Esophagus squamous epithelium (tissue), 5 donors: ENCODE data around the gene SMCO3. TPM values are rescaled to one million over a fixed set of nuclear protein-coding genes. Genes with fewer than 3 reads are reported as not detected.

Experiments used
- DNase-seq: peaks from one replicate; lab custom pipeline; 2025; lab: John Stamatoyannopoulos, UW
- H3K27ac ChIP-seq, 4 donors: fragments of 200-600 bp; sonication (generic); one replicate each; pipeline ENCODE4 v1.5.1; 2016 to 2019; ENCODE audit warnings: mild to moderate bottlenecking in 1 of 4
- H3K27me3 ChIP-seq, 4 donors: fragments of 200-600 bp; sonication (generic); 1 replicate in 3 of 4; 2 replicates in 1 of 4; pipeline versions ENCODE4 v1.5.1 to v1.6.0; 2017 to 2021; ENCODE audit warnings: antibody characterized with exemption in 1 of 4
- H3K36me3 ChIP-seq, 3 donors: fragments of 200-600 bp; sonication (generic); one replicate each; pipeline ENCODE4 v1.5.1; 2016 to 2019
- H3K4me1 ChIP-seq, 3 donors: fragments of 200-600 bp; sonication (generic); one replicate each; pipeline ENCODE4 v1.5.1; 2017 to 2019
- H3K4me3 ChIP-seq, 4 donors: fragments of 200-600 bp; sonication (generic); 1 replicate in 3 of 4; 2 replicates in 1 of 4; pipeline ENCODE4 v1.5.1; 2016 to 2019; ENCODE audit warnings: mild to moderate bottlenecking in 2 of 4, moderate library complexity in 1 of 4
- H3K9me3 ChIP-seq, 3 donors: fragments of 200-600 bp; sonication (generic); one replicate each; pipeline ENCODE4 v1.5.1; 2016 to 2019
- POLR2A ChIP-seq, 4 donors: fragments of 450-650 bp; IDR thresholded peaks; one replicate each; pipeline ENCODE4 v1.6.1; 2017; ENCODE audit warnings: antibody characterized with exemption in 4 of 4, mild to moderate bottlenecking in 4 of 4, moderate library complexity in 3 of 4
- WGBS, 2 donors: methylation state at CpG; one replicate each; pipeline ENCODE4 v1.1.5; 2018; 5-methylcytosine and 5-hydroxymethylcytosine counted together
- intact Hi-C: fragments of 100-400 bp; cut with DNase I; formaldehyde crosslinking; loops from one replicate; pipeline ENCODE4 v1.15.0; 2022
- total RNA-seq, 4 donors: library from RNA; depleted of rRNA; stranded (reverse); fragments of >200 nt; gene quantifications; one replicate each; pipeline ENCODE4 v1.1.0, GENCODE V29; 2016
- TF ChIP-seq, protein P1 (sequence below), 6 experiments: fragments of 450-650 bp in 4 of 6; fragments of 200-600 bp in 2 of 6; sonication (generic) in 2 of 6; IDR thresholded peaks; one replicate each; pipeline ENCODE4 v1.5.1; 2016 to 2019; ENCODE audit warnings: antibody characterized with exemption in 6 of 6, mild to moderate bottlenecking in 4 of 6, moderate library complexity in 4 of 6
- donor health status: DM: yes; HTN: yes; CAD: no.

The SMCO3 gene
- total RNA-seq, 4 donors from 2014 or later, result 0.50 TPM; not detected in 3

GRCh38 chr12:14852880-14853279, 38.9 kb upstream of the SMCO3 start:
- DNase-seq, result no peak
- no peak overlapping the region for H3K4me3 ChIP-seq
- H3K27ac ChIP-seq, result no peak overlapping the region
- TF ChIP-seq, protein P1, sequence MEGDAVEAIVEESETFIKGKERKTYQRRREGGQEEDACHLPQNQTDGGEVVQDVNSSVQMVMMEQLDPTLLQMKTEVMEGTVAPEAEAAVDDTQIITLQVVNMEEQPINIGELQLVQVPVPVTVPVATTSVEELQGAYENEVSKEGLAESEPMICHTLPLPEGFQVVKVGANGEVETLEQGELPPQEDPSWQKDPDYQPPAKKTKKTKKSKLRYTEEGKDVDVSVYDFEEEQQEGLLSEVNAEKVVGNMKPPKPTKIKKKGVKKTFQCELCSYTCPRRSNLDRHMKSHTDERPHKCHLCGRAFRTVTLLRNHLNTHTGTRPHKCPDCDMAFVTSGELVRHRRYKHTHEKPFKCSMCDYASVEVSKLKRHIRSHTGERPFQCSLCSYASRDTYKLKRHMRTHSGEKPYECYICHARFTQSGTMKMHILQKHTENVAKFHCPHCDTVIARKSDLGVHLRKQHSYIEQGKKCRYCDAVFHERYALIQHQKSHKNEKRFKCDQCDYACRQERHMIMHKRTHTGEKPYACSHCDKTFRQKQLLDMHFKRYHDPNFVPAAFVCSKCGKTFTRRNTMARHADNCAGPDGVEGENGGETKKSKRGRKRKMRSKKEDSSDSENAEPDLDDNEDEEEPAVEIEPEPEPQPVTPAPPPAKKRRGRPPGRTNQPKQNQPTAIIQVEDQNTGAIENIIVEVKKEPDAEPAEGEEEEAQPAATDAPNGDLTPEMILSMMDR (IDR thresholded peaks at IDR 0.05), result no peak
- TF ChIP-seq POLR2A (IDR thresholded peaks at IDR 0.05), result no peak
- H3K36me3 ChIP-seq, result no peaks in the 10 kb centered on the region
- no peaks in the 10 kb centered on the region for H3K9me3 ChIP-seq
- peaks cover 0 to 16% (median 0%) of the 10 kb centered on the region in 3 donors for H3K4me1 ChIP-seq
- intact Hi-C loops, result no loop called here
- H3K27me3 ChIP-seq, result no peaks in the 10 kb centered on the region

DNA sequence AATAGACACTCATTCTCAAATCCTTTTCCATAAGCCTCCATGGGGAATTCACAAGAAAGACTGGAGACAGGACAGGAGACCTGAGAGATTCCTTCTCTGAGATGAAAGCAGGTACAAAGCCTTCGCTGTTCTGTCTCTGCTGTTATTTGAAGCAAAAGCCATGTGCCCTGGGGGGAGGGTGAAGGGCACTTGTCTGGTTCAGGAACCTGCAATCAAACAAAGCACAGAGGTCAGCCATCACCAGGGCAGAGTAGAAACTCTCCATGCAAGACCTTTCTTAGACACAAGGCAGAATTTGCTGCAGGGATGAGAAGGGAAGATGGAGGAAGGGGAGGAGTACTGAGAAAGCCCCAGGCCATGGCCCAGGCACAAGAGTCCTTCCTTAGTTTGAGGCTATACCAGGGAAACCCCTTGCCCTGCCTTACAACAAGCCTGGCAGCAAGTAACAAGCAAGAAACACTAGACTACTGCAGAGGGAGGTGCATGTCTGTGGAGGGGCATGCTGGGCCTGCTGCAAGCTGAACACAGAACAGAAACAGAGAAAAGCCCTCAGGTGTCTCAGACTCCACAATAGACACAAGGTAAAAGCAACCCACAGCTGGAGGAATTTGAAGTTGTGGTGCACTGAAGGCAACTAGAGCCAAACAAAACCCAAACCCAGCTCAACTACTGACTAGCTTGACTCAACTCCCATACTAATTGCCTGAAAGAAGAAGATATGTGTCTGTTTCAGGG, 37.1 kb upstream of the SMCO3 start:
- no peaks in the 10 kb centered on the region for H3K36me3 ChIP-seq
- no peak overlapping the region for H3K27ac ChIP-seq
- DNase-seq, result no peak
- H3K9me3 ChIP-seq, result no peaks in the 10 kb centered on the region
- H3K4me3 ChIP-seq, result no peak overlapping the region
- intact Hi-C loops, result no loop called here
- WGBS, 2 donors, result 10 to 88% methylated on average over 1 of the region's 1 CpG
- no peaks in the 10 kb centered on the region for H3K27me3 ChIP-seq
- H3K4me1 ChIP-seq, result peaks cover 0 to 30% (median 8%) of the 10 kb centered on the region in 3 donors
- TF ChIP-seq, protein P1 (IDR thresholded peaks at IDR 0.05), result no peak
- TF ChIP-seq POLR2A (IDR thresholded peaks at IDR 0.05), result no peak

- Histone ChIP-seq H3K4me3 (no peak overlapping the region), H3K4me1 (peaks cover 0 to 38% (median 12%) of the 10 kb centered on the region in 3 donors), H3K9me3 (no peaks in the 10 kb centered on the region), H3K27ac (peak overlapping the region in 1 of 4 donors; percentile 2), H3K36me3 (no peaks in the 10 kb centered on the region), H3K27me3 (no peaks in the 10 kb centered on the region)
- no peak for TF ChIP-seq POLR2A (IDR thresholded peaks at IDR 0.05)
- TF ChIP-seq, protein P1 (IDR thresholded peaks at IDR 0.05), result no peak
- WGBS, 2 donors, result 28 to 36% methylated on average over 2 of the region's 2 CpGs
- intact Hi-C loops, result loop anchor here (5.0 kb wide), 2 partner anchors 148 to 373 kb away; partner anchors contain the start of gene RERG
- no peak for DNase-seq
Observed at GRCh38 chr12:14849661-14850060, 35.7 kb upstream of the SMCO3 start.

GRCh38 chr12:14846876-14847580, 33.0 kb upstream of the SMCO3 start:
- Histone ChIP-seq H3K27ac (no peak overlapping the region), H3K4me3 (no peak overlapping the region), H3K27me3 (no peaks in the 10 kb centered on the region), H3K9me3 (no peaks in the 10 kb centered on the region), H3K4me1 (peaks cover 0 to 42% (median 20%) of the 10 kb centered on the region in 3 donors), H3K36me3 (no peaks in the 10 kb centered on the region)
- no peak for DNase-seq
- TF ChIP-seq, protein P1 (IDR thresholded peaks at IDR 0.05), result no peak
- no peak for TF ChIP-seq POLR2A (IDR thresholded peaks at IDR 0.05)
- WGBS, 2 donors, result 60 to 72% methylated on average over 4 of the region's 4 CpGs
- intact Hi-C loops, result loop anchor here (5.0 kb wide), 2 partner anchors 150 to 375 kb away; partner anchors contain the start of gene RERG
